Measurements from ENCODE around the gene SULF2.
A peak's percentile ranks its signal among the peaks of the same experiment; 100 is the strongest.

The SULF2 gene

DNA sequence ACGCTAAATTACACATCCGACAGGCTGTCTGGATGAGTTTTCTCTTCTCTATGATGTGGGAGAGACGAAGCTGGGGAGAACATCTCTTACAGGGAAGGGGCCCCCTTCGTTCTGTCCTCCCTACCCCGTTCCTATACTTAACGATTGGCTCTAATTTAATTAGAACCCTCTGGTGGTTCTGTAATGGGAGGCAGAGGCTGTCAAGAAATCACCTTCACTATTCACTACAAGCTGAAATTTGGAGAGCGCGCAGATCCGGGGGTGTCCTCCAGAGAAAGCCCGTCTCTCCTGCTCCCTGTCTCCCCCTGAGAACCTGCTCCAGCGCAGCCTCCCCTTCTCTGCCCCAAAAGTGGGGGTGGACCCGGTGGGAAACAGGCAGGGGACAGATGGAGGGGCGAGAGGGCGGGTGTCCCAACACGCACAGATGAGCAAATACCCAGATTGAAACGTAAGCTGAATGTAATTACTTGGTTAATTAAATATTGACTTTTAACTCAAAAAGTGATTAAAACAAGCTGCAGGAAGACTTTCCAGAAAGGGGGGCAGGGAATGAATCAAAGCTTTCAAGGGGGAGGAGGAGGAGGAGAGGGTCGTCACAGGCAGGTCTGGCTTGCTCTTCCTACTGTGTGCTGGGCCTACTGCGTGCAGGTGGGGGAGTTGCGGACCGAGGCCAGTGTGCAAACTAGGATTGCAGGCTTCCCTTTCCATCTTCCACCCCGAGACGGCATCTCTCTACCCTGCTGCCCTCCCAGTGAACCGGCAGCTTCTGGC, 1.3 kb downstream of the SULF2 start:
- no peak for DNase-seq

DNA sequence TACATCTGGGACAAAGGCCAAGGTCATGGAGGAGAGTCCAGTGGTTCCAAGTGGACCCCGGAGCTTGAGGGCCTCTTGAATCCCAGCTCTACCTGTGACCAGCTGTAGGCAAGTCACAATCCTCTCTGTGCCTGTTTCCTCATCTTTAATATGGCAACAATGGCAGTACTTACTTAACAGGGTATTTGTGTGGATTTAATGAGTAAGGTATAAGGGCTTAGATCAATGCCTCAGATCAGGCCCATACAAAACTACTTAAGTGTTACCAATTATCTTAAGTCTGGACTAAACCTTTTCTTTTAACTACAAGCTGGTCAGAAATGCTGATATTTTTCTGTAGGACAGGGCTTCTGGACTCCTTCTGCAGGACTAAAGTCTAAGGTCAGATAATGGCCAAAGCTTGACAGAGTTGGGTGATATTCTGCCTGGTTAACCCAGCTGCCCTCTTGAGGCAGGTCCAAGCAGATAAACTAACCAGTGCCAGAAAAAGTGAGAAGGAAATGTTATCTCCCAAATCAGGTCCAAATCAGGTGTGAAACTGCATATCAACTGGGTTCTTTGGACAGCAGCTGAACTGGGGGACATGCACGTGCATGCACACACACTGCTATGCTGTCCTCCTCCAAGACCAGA, 2.2 kb downstream of the SULF2 start:
- no peak for DNase-seq

DNA sequence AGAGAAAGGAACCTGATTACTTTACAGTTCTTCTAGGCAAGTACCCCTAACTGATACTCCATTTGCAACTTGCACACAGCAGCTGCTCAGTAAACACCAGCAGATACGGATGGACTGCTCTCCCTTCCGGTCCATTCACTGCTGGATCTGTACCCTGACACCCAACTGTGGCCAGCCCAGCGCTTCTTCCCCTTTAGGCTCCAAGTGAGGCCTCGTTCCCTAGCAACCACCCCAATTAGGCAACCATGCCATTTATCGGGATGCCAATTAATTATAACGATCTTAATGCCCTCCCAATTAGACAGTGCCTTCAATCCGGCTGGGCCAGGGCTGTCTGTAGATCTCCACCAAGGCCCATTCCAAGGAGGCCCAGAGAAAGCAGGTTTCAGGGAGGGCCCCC, 3.2 kb downstream of the SULF2 start:
- DNase-seq: no peak

DNA sequence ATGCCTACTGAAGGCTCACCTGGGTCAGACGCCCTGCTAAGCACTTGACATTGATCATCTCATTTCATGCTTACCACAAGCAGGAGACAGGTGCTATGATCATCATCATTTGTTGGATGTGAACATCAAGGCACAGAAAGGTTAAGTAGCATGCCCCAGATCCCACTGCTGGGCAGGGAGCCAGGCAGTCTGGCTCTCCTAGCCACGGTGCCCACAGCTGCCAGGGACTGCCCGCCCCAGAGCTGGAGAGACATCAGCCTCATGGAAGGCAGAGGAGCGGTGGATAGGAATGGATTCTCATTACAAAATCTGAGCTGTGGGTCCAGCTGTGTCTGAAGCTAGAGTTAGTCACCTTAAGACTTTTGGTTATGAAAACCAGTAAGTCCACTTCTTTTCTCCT, 3.6 kb downstream of the SULF2 start:
- no peak for DNase-seq

DNA sequence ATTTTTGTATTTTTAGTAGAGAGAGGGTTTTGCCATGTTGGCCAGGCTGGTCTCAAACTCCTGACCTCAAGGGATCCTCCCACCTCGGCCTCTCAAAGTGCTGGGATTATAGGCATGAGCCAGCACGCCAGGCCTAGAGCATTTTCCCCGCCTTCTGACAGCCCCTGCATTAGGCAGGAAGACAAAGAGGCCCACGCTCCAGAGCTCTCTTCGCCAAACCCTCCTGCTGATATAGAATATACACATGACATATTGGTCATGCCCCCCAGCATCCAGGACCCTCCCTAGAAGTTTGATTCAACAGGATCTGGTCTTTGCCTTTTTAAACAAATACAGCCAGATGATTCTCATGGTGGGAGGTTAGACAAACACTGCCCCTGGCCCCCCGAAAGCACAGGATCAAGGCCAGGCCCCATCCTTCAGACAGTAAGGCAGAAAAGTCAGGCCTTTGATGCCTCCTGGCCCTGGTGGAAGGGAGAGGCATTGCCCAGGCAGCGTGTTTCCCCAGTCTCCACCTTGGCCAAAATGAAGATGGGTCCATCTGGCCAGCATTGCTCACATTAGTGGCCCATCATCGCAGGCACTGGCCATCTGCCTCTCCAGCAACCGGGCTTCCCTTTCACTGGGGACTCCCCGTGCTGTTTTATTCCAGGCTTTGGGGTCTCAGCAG, 4.4 kb downstream of the SULF2 start:
- no peak for DNase-seq

DNA sequence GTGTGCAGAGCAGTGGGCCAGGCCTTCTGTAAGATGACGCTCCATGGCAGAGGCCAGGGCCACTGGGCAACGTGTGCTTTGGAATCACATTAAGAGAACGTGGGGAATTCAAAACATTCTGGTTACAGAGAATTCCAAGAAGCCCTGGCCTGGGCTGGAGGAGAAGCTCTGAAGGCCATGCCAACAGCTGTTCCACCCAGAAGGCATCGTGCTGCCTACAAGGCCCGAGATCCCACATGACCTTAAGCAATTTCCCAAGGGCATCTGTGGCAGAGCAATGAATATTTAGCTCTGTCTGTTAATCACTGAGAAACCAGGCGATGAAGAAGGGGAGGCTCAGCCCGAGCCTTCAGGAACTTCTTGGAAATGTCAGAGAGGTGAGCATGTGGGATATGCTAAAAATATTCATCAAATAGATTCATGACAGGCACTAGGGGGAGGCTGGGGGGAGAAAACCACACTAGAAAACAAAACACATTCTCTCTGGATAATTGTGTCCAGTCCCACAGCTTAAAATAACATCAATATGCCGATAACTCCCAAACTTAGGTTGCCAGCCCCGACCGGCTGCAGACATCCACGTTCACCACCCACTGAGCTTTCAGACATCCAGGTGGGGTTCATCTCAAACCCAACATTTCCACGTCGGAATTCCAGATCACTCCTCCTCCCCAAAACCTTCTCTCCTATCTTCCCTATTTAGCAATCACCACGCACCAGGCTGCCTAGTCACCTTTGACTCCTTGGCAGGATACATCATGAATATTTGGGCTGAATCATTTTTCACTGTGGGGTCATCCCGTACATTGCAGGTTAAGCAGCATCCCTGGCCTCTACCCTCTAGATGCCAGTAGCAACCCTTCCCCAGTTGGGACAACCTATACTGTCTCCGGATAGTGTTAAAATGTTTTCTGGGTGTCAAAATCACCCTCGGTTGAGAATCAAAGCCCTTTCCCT, 6.6 kb downstream of the SULF2 start:
- DNase-seq: peak; percentile 53

DNA sequence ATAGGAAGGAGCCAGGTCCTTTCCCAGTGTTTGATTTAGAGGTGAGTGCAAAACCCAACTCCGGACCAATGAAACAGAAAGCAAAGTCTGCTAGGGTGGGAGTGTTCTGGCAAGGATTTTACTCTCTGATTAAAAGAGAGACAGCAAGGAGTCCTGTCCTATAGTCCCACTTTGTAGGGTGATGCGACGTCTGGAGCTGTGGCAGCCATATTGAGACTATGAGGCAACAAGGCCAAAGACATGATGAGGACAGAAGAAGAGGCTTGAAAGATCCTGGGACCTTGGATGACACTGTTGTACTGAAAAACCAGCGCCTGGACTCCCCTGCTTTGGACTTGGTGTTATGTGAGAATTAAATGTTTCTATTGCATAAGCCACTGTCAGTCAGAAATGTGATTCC, 8.1 kb downstream of the SULF2 start:
- DNase-seq: no peak

DNA sequence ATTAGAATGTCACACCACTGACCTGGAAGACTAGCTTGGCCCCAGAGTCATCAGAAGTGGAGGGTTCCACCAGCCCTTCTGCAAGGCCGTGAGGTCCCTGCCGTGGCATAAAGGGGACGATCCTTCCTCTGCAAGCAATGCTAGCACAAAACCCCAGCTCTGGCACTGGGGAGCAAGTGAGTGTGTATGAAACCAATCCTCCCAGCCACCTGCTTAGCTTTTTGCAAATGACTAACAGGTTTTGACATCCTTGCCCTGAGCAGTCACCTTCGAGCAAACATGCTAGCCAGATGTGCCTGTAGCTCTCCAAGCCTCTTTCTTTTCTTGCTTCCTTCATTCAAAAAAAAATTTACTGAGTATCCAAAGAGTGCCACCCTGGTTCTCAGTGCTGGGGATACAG, 8.6 kb downstream of the SULF2 start:
- no peak for DNase-seq

DNA sequence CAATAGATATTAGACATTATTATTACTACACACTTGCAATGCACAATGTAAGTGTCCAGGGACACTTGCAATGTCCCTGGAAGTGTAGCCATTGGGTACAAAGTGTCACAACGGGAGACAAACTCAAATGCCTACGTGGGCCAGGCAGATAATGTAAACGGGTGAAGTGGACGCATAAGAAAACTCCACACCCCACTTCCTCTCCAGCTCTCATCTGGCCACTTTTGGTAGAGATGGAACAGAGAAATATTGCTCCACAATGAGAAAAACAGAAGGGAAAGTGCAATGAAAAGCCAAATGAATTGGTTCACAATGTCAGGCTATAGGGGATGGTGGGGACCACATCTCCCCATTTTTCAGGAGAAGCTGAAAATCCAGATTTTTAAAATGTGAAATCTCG, 9.4 kb downstream of the SULF2 start:
- no peak for DNase-seq

DNA sequence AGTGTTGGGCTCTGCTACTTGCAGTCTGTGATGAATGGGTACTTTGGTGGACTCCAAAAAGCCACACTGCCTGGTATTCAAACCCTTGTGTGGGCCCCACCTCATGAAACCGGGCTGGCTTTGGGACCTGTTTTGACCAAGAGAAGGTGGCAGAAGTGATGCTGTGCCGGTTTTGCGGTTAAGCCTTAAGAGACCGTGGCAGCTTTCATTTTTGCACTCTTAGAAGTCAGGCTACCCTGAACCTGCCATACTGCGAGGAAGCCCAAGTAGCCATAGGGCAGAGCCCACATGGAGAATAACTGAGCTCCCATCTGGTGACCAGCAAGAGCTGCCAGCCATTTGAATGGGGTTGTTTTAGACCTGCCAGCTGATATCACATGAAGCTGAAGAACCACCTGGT, 10.2 kb downstream of the SULF2 start:
- no peak for DNase-seq

DNA sequence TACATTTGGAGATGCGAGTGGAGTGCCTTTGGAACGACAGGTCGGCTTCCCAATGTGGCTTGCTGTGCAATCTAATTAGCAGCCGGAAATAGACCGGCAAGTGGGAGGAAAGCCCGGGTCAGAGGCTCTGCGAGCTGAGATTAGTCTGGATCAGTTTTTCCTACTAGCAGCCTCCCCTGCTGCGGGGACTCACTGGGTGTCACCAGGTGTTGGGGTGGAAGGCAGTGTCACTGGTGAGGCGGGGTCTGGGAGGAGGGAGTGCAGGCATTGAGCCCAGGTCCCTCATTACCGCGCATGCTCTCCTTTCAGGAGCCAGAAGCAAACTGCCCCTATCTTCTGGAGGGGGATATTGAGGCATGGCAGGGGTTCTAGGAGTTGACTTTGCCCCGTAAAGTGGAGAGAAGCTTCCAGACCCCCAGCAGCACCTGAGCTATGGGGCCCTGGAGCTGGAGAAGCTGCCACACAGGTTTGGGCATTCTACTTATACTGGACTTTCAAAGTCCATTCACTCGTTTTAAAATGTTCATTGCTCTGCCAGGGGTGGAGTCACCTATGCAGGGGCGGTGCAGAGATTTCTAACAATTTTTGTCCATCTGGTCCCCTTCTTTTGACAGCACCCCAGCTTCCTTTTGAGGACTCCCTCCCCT, 11.0 kb downstream of the SULF2 start:
- no peak for DNase-seq

DNA sequence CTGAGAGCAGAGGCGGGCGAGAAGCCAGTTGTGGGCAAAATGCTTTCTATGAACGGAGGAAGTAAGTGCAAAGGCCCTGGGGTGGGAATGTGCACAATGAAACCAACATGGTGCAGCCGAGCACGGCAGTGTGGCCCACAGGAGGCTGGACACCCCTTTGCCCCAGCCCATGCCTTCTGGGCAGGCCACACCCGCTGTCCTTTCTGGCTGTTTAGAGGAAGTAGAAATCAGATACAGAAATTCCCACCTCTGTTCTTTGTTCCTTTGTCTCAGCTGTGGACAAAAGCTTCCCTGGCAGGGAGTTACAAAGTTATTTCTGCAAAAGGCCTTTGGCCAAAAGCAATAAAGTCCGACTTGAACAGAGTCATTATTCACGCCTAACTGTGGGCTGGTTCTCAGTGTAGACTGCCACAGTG, 11.9 kb downstream of the SULF2 start:
- no peak for DNase-seq

DNA sequence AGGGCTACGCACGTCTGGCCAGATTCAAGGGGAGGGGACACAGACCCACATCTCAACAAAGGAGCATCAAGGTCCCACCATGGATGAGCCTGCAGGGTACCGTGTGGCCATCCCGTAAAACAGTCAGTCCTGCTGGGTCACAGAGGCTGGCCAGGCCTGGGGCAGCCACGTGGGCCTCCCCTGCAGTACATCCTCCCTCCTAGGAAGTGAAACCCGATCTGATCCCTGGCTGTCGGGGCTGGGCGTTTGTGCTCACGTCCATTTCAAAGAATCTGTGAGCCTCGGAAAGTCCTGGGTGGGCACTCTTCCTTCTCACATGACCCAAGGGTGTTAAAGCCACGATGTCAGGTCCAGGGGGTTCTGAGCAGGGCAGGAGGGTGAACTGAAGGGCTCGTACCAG, 14.3 kb downstream of the SULF2 start:
- no peak for DNase-seq

DNA sequence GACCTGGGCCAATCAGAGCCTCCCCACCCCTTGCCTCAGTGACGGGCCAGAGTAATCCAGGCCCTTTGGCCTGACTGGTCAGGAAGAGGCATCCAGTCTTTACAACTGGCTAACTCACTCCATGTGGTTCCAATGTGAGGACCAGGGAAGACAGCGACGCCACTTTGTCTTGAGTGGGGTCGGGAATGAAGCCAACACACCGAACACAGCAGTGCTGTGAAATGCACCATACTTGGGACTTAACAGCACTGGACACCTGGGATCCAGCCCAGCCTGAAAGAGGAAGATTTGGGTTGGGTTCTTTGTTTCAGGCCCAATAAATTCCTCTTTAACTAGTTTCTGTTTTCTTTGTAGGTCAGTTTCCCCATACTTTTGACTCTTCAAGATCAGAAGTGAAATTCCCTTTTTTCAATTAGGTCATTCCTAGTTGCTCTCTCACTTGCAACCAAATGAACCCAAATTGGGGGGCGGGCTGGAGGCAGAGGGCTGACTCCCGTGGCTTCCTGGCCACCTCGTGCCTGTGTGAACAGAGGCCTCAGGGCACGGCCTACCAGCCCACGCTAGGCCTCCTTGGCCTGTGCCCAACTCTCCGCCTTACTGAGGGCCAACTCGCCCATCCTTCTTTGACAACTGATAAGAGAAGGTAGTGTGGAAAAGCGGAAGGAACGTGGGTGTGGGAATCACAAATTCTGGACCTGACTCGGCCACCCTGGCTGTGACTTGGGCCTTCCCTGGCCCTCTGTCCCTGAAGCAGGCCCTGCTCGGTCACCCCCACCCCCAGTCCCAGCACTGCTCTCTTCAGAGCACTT, 17.1 kb downstream of the SULF2 start:
- no peak for DNase-seq

DNA sequence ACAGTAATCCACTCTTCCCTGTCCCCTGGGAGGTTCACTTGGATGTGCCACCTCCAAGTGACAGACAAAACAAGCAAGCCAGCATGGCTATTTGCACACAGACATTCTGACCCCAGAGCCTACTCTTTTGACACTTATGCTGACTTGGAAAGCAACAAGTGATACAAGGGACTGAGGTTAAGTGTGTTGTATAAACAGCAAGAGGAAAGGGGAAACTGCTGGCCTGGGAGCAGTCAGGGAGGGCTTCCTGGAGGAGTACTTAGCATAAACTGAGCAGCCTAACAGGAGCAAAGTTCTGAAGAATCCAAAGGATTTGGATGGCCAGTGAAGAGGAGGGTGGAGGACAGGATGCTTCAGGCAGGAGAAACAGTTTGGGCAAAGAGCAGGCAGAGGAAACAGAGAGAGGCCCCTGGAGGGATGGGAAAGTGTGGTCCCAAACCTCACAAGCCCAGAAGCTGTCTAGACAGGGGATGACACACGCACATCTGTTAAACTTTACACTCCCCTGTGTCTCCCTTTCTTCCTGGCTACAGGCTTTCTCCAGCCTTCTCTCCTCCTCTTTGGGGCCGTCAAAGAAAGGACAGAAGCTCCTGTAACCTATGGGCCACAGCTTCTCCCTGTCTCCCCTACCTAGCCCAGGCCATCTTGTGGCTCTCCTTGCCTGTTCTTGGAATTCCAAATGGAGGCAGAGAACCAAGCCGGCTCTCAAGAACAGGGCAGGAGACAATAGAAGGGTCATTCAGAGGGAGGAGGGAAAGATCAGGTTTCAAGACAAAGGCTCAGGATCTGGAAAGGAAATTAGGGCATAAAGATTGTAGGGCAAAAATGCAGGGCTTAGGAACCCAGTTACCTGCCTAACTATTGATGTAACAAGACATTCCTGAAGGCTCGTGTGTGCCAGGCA, 19.3 kb downstream of the SULF2 start:
- DNase-seq: peak; percentile 86

DNA sequence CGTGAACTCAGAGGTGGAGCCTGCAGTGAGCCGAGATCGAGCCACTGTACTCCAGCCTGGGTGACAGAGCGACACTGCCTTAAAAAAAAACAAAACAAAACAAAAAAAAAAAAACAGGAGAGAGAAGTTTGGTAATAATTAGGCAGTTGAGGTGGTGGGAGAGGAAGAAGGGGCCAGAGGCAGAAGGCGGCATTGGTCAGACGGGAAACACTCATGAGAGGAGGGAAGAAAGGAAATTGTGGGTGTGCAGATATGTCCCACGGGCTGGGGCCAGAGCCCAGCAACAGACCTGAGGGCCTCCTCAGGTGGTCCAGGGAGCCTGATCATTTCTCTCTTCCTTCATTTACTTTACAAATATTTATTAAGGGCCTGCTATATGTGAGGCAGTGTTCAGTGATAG, 20.0 kb downstream of the SULF2 start:
- no peak for DNase-seq

DNA sequence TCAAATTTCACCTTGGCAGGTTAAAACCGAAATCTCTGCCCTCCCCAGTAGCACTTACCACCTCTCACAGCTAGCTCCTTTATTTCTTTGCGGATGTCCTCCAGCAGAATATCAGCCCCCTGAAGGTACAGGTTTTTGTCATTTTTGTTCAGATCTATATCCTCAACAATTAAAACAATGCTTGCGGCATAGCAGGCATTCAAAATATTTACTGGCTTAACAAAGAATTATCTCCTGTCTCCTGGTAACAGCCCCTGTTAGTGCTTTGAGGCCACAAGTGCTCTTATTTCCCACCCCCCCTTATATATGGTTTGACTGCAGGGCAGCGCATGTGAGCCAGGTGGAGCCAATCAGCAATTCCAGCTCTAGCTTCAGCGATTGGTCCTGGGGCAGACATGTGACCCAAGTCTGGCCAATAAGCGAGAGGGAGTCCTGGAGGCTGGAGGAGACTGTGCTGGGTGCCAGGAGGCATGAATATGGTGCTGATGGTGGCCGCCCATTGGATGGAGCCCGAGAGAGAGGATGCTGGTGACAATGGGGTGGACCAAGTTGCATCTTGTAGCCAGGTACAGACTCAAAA, 21.0 kb downstream of the SULF2 start:
- DNase-seq: no peak

DNA sequence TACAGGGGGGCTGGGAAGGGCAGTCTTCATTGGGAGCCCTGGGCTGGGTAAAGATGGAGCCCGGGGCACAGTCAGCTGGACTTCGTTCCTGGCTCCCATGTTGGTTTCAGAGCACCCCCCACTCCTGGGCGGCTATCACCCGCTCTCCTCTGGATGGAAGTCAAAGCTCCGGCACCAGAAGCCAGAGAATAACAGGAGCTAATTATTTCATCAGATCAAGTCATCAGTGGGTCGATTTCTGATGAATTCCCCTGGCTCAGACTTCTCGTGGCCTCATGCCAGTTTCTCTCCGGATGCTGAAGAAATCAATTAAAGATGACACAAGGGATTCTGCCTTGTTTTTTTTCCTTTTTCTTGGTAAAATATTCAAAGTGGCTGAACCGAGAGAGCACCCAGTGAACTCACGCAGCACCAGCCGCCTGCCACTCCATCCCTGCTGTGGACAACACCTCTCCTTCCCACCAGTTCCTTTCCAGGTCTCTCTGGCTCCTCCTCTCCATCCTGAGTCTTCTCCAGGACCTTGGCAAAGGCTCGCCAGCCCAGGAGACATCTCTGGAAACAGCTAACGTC, 22.5 kb downstream of the SULF2 start:
- peak; percentile 84 for DNase-seq

DNA sequence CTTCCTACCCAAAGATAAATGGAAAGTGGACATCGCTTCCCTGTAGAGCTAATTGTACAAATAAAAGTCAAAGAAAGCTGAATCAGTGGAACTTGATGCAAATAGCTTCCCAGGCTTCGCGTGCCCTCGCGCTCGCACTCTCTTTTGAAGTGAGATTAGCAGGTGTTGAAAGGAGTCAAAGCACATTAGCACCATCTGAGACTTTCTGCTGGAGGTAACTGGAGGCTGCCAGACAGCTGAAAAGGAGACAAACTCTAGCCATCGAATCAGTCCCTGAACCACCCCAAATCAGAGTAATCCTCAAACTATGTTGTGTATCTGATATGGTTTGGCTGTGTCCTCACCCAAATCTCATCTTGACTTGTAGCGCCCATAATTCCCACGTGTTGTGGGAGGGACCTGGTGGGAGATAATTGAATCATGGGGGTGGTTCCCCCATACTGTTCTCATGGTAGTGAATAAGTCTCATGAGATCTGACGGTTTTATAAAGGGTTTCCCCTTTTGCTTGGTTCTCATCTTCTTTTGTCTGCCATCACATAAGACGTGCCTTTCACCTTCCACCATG, 23.7 kb downstream of the SULF2 start:
- no peak for DNase-seq
